HG03280 (cell line): ENCODE measurements around the gene KHDC4.
A peak's percentile ranks its signal among the peaks of the same experiment; 100 is the strongest.

Experiments used
- ATAC-seq: cut with Tn5 transposase; IDR thresholded peaks from one replicate; pipeline ENCODE4 v1.9.1; 2021; ENCODE audit warnings: mild to moderate bottlenecking, moderate library complexity; ENCODE audit not compliant: unreplicated experiment

KHDC4 gene

GRCh38 chr1:155970531-155971167, 36.4 kb upstream of the KHDC4 start:
- ATAC-seq: peak; percentile 54

DNA sequence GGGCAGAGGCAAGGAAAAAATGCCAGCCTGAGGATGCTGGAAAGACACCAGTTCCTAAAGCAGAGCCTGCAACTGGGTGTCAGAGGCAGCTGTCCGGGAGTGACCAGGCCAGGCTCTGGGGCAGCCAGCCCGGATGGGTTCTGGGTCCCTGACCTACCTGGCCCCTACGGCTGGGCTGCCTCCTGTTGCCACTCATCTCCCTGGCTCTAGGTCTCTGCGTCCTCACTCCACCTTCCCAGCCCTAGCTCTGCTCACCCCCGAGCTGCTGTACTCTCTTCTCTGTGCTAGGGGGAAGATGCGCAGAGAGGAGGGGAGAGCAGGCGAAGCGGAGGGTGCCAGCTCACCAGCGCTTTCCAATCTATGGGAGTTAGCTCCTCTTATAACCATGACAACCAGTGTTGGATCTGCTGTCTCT, 35.2 kb upstream of the KHDC4 start:
- no peak for ATAC-seq

DNA sequence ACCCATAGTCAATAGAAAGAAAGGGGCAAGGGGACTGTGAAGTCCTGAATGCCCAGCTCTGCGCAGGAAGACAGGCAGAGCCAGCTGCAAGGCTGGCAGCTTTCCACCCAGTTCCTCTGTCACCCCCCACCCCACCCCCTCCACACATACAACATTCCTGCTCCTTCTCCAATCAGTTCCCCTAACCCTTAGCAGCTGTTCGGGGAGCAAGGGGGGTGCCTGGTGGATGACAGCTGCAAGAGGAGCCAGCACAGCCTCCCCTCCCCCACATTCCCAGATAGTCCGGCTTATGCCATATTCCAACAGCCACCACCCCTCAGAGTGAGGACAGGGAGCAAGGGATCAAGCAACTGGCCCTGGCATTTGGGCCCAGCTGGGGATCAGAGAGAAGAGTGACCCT, 34.5 kb upstream of the KHDC4 start:
- no peak for ATAC-seq

GRCh38 chr1:155968051-155968400, 33.8 kb upstream of the KHDC4 start:
- no peak for ATAC-seq

GRCh38 chr1:155967341-155968050, 33.3 kb upstream of the KHDC4 start:
- ATAC-seq: no peak

GRCh38 chr1:155966750-155967149, 32.5 kb upstream of the KHDC4 start:
- ATAC-seq: no peak

GRCh38 chr1:155966135-155966534, 31.9 kb upstream of the KHDC4 start:
- no peak for ATAC-seq

GRCh38 chr1:155964193-155964592, 30.0 kb upstream of the KHDC4 start:
- ATAC-seq: no peak

DNA sequence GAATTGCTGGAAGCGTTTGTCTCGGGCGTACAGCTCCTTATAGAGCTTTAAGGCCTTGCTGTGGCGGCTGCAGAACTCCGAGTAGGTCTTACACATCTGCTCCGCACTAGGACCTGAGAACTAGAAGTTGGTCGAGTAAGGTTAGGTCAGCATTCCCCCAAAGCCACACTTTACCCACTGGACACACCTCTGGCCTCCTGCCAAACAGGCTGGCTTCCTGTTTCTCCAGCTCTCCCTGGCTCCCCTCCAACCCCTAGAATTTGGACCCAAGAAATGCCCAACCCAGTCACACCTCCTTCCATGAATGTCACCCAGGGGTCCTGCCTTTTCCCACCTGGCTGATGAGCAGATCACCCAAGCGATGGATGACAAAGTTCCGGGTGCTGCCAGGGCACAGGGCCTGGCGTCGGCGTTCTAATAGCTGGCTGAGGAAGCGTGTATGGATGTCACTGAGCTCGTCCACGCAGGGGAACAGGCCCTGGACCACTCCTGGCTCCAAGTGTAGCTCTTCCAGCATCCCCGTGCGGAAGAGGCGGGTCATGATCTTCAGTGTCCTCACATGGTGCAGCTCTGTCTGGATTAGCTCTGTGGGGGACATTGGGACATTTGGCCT, 28.5 kb upstream of the KHDC4 start:
- no peak for ATAC-seq

- no peak for ATAC-seq
Observed at GRCh38 chr1:155961937-155962336, 27.7 kb upstream of the KHDC4 start.

- ATAC-seq: no peak
Observed at GRCh38 chr1:155960081-155960745, 26.0 kb upstream of the KHDC4 start.

DNA sequence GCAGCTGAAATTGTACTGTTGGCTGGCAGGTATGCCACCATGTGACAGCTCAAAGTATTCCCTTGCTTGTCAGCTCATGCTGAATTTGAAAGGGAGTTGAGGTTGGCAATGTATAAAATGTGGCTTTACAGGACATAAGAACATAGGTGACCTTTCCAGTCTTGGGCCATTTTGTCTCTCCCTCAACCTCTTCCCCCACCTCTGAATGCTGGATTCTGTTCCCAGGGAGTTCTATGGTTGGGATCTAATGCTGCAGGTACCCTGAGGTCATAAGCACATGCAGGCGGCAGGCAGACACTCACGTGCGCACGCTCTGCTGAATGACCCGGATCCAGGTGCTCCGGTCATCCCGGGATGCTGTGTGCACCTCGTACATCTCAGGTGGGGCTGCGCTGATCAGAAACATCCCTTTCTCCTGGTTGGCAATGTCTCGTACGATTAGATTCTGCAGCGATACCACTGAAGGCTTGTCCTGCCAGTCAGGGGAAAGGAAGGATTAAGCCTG, 23.2 kb upstream of the KHDC4 start:
- no peak for ATAC-seq

DNA sequence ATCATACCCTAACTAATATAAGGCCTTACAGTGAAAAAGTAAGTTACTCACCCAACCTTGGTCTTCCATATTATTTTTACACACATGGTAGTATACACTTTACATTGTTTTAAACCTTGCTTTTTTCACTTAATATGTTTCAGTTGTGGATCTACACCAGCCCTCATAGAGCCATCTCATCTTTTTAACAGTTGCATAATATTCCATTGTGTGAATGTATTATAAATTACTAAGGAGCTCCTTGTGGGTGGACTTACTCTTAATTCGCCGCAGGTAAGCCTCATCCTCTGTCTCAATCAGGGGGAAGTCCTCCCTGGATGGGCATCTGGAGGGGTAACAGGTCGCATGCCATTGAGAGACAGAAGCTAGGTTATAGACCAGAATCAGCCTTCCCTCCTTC, 20.4 kb upstream of the KHDC4 start:
- no peak for ATAC-seq

- no peak for ATAC-seq
Observed at GRCh38 chr1:155952505-155952890, 18.3 kb upstream of the KHDC4 start.

DNA sequence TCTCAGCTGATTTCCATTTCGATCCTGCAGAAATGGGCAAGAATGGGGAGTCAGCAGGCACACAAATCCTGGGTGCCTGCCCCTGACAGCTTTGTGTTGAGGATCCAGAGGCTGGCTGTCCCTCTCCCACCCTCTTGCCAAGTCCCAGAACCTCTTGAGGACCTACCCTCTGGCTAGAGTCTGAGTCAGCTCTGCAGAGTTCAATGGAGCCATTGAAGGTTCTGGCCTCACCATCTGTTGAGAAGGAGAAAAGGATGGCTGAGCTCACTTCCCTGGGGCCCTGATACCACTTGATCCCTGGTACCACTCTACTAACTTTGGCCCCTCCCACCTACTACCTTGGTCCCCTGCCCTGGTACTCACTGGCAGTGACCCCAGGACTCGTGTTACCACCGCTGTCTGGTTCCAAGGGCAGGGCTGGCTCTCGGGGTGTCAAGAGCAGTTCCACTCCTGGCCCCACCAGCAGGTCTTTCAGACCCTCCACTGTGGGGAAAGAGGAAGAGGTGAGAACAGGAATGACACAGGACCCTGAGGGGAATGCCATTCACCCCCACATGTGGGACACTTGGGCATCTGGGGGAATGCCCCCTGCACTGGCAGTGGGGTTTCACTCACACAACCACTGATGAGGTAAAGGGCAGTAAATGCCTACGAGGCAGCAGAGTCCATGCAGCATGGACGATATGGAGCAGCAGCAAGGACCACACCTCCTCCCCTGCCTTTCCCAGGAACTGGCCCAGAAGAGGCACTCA, 17.7 kb upstream of the KHDC4 start:
- no peak for ATAC-seq

- no peak for ATAC-seq
Observed at GRCh38 chr1:155950829-155951228, 16.6 kb upstream of the KHDC4 start.

DNA sequence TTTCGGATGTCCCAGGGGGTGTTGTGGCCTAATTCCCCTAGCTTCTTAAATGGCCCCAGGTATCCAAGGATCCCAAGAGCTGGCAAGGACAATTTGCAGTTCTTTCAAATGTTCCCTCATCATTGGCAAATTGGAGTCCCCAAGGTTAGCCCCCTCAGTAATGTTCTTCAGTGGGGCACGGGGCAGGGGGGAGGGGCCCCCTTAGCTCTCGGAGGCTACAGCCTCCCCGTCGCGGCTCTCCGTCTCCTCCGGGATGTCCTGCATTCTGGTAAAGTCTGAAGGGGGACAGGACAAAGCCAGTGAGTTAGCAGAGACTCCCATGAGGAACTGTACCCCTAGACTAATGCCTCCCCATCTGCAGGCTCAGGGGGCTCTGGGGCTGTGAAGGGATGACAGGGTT, 13.5 kb upstream of the KHDC4 start:
- no peak for ATAC-seq

DNA sequence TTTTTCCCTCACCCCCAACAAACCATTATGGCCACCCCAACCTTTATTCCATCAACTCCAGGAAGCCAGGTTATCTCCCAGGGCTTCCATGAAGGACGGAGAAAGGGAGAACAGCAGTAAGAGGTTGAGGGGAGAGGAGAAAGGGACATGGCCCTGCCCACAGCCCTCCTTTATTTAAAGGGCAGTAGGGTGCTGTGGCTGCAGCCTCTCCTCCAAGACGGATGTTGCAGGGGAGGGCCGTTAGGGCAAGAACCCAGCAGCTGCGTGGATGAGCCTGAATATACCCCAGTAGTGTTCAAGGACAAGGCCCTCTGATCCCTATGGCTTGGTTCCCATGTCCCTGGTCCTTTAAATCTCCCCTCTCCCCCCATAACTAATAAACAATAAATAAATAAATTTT, 13.1 kb upstream of the KHDC4 start:
- no peak for ATAC-seq

DNA sequence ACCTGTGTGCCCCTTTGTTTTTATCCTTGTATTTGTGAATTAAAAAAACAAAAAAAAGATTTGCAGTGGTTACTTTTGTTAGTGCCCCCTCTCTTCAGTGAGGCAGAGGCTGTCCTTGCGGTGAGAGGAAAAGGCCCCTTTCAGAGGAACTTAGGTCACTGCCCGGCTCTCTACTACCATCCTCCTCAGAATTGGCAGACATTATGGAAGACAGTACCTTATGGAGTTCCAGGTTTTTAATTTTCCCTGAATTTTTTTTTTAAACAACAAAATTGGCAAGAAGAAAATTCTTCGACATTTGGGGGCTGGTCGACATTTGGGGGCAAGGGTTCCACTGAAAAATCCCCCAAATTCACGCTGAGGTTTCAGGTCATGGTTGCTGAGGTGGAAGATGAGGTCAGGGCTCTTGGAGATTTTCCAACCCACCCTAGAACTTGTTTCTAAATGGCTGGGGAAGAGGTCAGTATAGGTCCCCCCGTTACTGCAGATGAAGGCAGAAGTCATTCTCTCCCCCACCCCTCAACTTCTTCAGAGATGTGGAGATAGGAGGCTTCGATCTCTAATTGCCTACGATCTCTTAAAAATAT, 12.5 kb upstream of the KHDC4 start:
- peak; percentile 29 for ATAC-seq

DNA sequence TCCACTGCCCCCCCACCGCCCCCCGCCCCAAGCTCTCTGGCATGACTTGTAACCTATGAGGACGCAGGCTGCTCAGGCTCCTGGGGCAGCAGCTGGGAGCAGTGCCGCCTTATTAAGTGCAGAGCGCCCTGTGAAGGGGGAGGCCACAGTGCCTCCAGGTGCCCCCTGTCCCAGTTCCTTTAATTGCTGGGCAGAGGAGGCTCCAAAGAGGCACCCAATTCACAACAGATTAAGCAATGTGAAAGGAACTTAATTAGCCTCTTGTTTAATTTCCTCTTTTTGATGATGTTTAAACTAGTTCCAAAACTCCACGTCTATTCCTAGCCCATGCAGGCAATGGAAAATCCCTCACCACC, 10.2 kb upstream of the KHDC4 start:
- no peak for ATAC-seq
